Mucosa of rectum (tissue), 2 donors: ENCODE results near the gene BCL11A.
"Not testable (repeated sequence)": the region's sequence is repeated elsewhere in the genome, so short reads cannot be mapped to it uniquely, and the experiment has no call there.

Experiments used
- H3K27ac ChIP-seq, 2 donors: one replicate each; pipeline ENCODE4 v1.7.0; 2013; ENCODE audit warnings: inconsistent platforms in 2 of 2, low read depth in 2 of 2, low read length in 2 of 2
- H3K27me3 ChIP-seq, 2 donors: one replicate each; pipeline ENCODE4 v1.7.0; 2013; ENCODE audit warnings: low read length in 2 of 2; ENCODE audit not compliant: control insufficient read depth in 2 of 2, insufficient read depth in 2 of 2
- H3K36me3 ChIP-seq, 2 donors: one replicate each; pipeline ENCODE4 v1.7.0; 2013; ENCODE audit warnings: low read length in 2 of 2; ENCODE audit not compliant: control insufficient read depth in 2 of 2, insufficient read depth in 2 of 2
- H3K4me1 ChIP-seq, 2 donors: one replicate each; pipeline ENCODE4 v1.7.0; 2013; ENCODE audit warnings: low read length in 2 of 2, mild to moderate bottlenecking in 1 of 2; ENCODE audit not compliant: control insufficient read depth in 2 of 2, insufficient read depth in 2 of 2
- H3K4me3 ChIP-seq, 2 donors: one replicate each; pipeline ENCODE4 v1.7.0; 2013; ENCODE audit warnings: low read length in 2 of 2
- H3K9ac ChIP-seq, 2 donors: one replicate each; pipeline ENCODE4 v1.7.0; 2013; ENCODE audit warnings: low read length in 2 of 2, low read depth in 1 of 2, mild to moderate bottlenecking in 1 of 2
- H3K9me3 ChIP-seq, 2 donors: one replicate each; pipeline ENCODE4 v1.7.0; 2013; ENCODE audit warnings: low read length in 2 of 2; ENCODE audit not compliant: control insufficient read depth in 2 of 2
- donor health status: healthy.
- donor health status: Normal muscosa, but diverticular disease.

BCL11A gene

GRCh38 chr2:60426341-60426740 is 127.1 kb downstream of the BCL11A start:
- Histone ChIP-seq H3K9me3 (no peaks in the 10 kb centered on the region), H3K27me3 (no peaks in the 10 kb centered on the region), H3K27ac (no peak overlapping the region), H3K4me1 (no peaks in the 10 kb centered on the region), H3K36me3 (no peaks in the 10 kb centered on the region), H3K4me3 (no peak overlapping the region), H3K9ac (no peak overlapping the region)

DNA sequence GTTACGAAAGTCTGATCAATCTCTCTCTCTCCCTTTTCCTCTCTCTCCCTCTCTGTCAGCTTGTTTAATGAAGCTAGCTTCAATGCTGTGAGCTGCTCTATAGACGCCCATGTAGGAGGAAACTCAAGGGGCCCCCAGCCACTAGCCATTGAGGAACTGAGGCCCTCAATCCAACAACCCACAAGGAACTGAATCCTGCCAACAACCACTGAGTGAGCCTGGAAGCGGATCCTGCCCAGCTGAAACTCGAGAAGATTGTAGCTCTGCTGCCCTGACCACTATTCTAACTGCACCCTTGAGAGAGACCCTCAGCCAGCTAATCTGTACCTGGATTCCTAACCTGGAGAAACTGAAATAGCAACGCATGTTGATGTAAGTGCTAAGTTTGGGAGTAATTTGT is 129.2 kb downstream of the BCL11A start:
- Histone ChIP-seq H3K27me3 (no peaks in the 10 kb centered on the region), H3K4me3 (no peak overlapping the region), H3K27ac (no peak overlapping the region), H3K9me3 (no peaks in the 10 kb centered on the region), H3K4me1 (no peaks in the 10 kb centered on the region), H3K9ac (no peak overlapping the region), H3K36me3 (no peaks in the 10 kb centered on the region)

DNA sequence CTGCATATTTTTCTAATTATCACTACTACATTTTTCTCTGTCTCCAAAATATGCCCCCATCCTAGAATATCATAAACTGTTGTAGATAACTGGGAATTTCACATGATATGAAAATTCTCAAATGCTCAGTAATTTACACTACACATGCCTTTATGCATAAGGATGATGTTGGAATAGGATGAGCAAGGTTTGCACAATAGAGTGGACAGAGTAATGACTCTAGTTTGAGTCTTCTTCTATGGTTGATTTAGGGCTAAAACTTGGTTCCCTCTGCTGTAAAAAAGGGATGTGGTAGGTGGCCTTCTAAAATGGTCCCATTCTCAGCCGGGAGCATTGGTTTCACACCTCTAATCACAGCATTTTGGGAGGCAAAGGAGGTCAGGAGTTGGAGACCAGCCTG is 129.9 kb downstream of the BCL11A start:
- Histone ChIP-seq H3K36me3 (no peaks in the 10 kb centered on the region), H3K4me1 (no peaks in the 10 kb centered on the region), H3K4me3 (no peak overlapping the region), H3K27ac (no peak overlapping the region), H3K27me3 (no peaks in the 10 kb centered on the region), H3K9me3 (no peaks in the 10 kb centered on the region), H3K9ac (no peak overlapping the region)

- no peaks in the 10 kb centered on the region for H3K27me3 ChIP-seq
- H3K9ac ChIP-seq = no peak overlapping the region
- H3K9me3 ChIP-seq = no peaks in the 10 kb centered on the region
- no peak overlapping the region for H3K27ac ChIP-seq
- H3K36me3 ChIP-seq = no peaks in the 10 kb centered on the region
- no peak overlapping the region for H3K4me3 ChIP-seq
- no peaks in the 10 kb centered on the region for H3K4me1 ChIP-seq
Observed at GRCh38 chr2:60422826-60423483, 130.5 kb downstream of the BCL11A start.

- H3K36me3 ChIP-seq, H3K9ac ChIP-seq, H3K27me3 ChIP-seq, H3K4me1 ChIP-seq, H3K9me3 ChIP-seq, H3K27ac ChIP-seq, H3K4me3 ChIP-seq: not testable (repeated sequence)
Observed at GRCh38 chr2:60417210-60417609, 136.2 kb downstream of the BCL11A start.

DNA sequence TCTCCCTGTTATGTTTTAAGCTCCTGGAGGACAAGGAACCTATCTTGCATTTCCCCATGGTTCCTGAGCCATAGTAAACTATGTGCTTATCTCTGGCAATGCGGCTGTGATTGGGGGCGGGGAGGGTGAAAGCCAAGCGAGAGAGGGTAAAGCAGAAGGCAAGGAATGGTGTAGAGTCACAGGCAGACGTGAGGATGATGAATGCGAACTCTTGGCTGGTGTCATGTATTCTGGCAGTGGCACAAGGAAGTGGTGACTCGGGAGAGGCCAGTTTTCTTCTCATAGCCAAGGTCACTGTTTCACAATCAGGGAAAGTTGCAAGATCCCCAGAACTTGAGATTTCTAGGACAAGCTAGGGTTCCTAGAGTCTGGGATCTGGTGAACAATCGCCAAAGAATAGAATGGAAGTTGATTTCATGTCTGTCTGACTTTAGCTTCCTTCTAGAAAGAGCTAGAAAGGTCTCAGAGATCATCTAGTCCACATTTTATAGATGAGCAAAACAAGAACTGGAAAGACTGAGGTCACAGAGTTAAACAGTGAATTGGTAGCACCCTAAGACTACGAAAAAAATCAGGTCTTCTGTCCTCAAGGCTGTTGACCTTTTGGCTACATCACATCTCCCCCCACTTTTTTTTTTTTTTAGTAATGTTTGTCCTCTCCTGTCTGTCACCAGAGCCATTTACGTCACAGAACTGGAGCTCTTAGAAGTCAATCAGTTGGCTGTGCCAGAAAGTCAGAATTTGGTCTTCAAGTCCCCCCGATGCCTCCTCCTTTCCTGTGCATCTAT is 137.0 kb downstream of the BCL11A start:
- no peak overlapping the region for H3K27ac ChIP-seq
- H3K9me3 ChIP-seq = no peaks in the 10 kb centered on the region
- H3K9ac ChIP-seq = no peak overlapping the region
- no peaks in the 10 kb centered on the region for H3K36me3 ChIP-seq
- H3K27me3 ChIP-seq = no peaks in the 10 kb centered on the region
- peak overlapping the region in 1 of 2 donors; percentile 4 for H3K4me3 ChIP-seq
- peaks cover 0 to 5% of the 10 kb centered on the region in 2 donors for H3K4me1 ChIP-seq

DNA sequence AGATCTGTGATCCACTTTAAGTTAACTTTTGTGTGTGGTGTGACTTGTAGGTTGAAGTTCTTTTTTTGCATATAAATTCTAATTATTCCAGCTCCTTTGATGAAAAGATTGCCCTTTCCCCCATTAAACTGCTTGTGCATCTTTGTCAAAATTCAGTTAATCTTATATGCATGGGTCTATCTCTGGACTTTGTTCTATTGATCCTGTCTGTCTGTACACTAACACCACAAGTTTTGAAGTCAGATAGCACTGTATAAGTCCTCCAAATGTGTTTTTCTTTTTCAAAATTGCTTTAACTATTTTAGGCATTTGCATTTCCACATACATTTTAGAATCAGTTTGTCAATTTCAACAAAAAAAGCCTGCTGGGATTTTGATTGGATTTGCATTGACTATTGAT is 137.6 kb downstream of the BCL11A start:
- no peaks in the 10 kb centered on the region for H3K9me3 ChIP-seq
- H3K4me3 ChIP-seq = peak overlapping the region in 1 of 2 donors; percentile 4
- peaks cover 0 to 5% of the 10 kb centered on the region in 2 donors for H3K4me1 ChIP-seq
- no peak overlapping the region for H3K9ac ChIP-seq
- no peaks in the 10 kb centered on the region for H3K36me3 ChIP-seq
- H3K27me3 ChIP-seq = no peaks in the 10 kb centered on the region
- no peak overlapping the region for H3K27ac ChIP-seq

DNA sequence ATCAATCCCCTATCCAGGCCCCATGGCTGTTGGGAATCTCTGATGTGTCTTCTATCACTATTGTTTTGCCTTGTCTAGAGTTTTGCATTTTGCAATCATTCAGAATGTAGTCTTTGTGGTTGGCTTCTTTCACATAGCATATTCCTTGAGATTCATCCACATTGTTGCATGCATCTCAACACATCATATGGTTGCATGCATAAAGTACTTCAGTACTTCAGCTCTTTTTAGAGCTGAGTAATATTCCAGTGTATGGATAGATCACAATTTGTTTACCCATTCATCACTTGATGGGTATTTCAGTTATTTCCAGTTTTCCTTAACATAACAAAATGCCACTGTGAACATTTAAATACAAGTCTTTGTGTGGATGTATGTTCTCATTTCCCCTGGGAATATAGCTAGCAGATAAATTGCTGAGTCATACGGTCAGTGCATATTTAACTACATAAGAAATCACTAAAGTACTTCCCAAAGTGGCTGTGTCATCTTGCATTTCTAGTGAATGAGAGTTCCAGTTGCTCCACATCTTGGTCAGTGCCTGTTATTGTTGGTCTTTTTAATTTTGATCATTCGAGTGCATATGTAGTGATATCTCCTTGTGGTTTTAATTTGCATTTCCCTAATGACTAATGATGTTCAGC is 138.8 kb downstream of the BCL11A start:
- Histone ChIP-seq H3K4me3 (no peak overlapping the region), H3K9me3 (no peaks in the 10 kb centered on the region), H3K36me3 (no peaks in the 10 kb centered on the region), H3K9ac (no peak overlapping the region), H3K27me3 (no peaks in the 10 kb centered on the region), H3K4me1 (peaks cover 0 to 5% of the 10 kb centered on the region in 2 donors), H3K27ac (no peak overlapping the region)

GRCh38 chr2:60413814-60414168 is 139.7 kb downstream of the BCL11A start:
- Histone ChIP-seq H3K27ac (no peak overlapping the region), H3K9me3 (no peaks in the 10 kb centered on the region), H3K36me3 (no peaks in the 10 kb centered on the region), H3K4me1 (peaks cover 0 to 5% of the 10 kb centered on the region in 2 donors), H3K27me3 (no peaks in the 10 kb centered on the region), H3K9ac (no peak overlapping the region), H3K4me3 (no peak overlapping the region)

DNA sequence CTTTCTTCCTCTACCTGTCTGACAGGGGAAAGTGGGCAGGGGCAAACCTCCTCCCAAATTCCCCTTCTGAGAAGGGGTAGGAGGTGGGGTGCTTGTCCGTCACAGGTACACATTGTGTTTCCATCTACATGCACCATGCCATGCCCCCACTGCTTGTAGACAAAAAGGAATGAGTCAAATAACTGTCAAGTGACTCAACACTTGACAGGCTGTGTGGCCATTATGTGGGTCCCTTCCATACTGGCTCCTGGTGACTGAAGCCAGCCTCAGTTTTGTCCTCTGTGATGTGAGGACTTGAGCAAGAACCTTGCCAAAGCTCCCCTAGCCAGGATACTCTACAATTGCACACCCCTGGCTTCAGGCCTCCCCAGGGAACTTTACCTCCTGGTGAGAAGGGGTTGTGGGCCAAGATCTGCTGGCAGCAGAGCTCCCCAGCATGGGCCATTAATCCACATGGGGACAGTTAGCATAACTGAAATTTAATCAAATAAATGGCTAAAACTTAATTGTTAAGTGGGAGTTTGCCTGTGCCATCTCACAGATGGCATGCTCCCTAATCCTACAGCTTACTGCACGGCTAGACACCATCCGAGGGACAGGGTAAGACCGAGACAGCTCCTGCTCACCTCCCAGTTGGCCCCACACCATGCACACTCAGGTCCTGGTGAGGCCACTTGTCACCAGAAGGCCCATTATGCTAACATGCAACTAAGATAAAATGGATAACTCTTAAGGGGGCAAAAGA is 140.2 kb downstream of the BCL11A start:
- no peaks in the 10 kb centered on the region for H3K36me3 ChIP-seq
- H3K9me3 ChIP-seq = no peaks in the 10 kb centered on the region
- H3K4me3 ChIP-seq = no peak overlapping the region
- H3K4me1 ChIP-seq = peaks cover 0 to 5% of the 10 kb centered on the region in 2 donors
- no peaks in the 10 kb centered on the region for H3K27me3 ChIP-seq
- no peak overlapping the region for H3K27ac ChIP-seq
- H3K9ac ChIP-seq = no peak overlapping the region
